Subcutaneous adipose tissue (tissue), 4 donors: Measurements from ENCODE around the gene EXTL2. TPM values are rescaled to one million over a fixed set of nuclear protein-coding genes. Genes with fewer than 3 reads are reported as not detected.

Source experiments
- CTCF ChIP-seq: fragments of 450-650 bp; IDR thresholded peaks from one replicate; pipeline ENCODE4 v1.5.1; 2016; ENCODE audit warnings: low read depth, mild to moderate bottlenecking, control low read depth, antibody characterized with exemption, moderate library complexity
- total RNA-seq, 4 donors: library from RNA; depleted of rRNA; stranded (reverse); fragments of >200 nt; gene quantifications; one replicate each; pipeline ENCODE4 v1.1.0, GENCODE V29; 2016

The EXTL2 gene
- total RNA-seq, 4 donors from 2014 or later = 10.2 to 16.0 (median 12.6) TPM

- TF ChIP-seq CTCF = no peak
Measured at GRCh38 chr1:100851726-100852125, 42.9 kb downstream of the EXTL2 start.

DNA sequence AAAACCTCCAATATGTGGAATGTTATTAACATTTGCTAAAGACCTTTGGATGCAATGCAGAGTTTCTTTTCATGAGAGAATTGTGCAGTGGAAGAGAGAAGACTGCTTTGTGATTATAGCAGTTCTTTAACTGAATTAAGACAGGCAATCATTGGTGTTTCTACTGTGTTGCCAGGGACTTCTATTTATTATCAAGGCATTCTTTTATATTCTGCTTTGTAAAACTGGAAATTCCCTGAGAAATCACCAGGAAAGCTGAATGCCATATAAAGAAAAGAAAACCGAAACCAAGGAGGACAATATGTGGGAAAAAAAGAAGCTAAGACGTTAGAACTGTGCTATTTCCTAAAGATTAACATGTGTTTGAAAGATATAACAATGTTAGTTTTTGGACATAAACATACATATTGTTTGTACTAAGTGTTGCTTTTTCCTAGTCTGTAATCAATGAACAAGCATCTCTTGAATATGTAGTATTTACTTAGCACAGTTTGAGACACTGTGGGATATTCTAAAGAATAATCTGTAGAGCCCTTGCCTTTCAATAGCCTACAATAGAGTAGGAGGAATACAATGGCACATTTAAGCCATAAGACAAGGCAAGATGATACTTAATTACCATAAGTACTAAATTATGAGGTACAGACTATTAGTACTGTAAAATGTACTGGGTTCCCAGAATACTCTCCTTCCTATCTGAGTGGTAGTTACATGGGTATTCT lies 47.1 kb downstream of the EXTL2 start:
- TF ChIP-seq CTCF = no peak

DNA sequence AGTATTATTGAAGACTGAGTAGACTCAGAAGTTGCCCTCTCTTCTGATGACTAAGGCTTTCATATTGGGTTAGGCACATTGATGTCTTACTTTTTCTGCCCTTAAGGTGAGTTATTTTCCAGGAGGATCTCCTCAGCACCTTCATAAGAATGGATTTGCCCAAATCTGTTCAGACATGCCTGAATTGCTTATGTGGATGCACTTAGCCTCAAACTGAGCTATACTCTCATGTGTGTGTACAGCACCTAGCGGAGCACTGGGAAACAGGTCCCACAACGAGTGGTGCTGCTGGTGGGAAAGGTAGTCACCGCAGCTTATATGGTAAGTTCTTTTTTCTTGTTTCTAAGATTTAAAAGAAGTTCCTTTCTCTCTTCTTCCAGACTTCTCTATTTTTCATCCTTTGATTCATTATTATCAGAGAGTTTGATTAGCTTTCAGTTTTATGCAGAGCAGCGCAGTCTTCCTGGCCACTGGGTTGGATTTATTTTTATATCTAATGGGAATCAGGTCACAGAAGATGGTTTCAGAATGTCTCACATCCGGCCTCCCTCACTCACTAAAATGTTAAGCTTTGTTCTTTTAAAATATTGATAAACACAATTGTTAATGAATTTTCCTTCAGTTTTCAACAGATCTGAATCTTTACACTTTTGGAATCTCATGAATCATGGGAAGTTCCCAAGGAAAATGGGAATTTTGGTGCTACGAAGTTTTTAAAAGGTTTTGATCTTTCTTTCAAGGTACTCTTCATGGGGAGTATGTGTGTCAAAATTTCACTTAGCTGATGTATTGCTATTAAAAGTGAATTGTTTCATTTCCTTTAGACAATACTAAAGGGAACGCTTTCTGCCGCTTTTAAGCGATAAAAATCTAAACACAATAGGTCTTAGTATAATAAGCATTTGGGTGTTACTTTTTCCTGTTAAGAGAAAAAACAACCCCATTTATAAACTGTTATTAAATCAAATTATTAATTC lies 58.5 kb downstream of the EXTL2 start:
- no peak for TF ChIP-seq CTCF

DNA sequence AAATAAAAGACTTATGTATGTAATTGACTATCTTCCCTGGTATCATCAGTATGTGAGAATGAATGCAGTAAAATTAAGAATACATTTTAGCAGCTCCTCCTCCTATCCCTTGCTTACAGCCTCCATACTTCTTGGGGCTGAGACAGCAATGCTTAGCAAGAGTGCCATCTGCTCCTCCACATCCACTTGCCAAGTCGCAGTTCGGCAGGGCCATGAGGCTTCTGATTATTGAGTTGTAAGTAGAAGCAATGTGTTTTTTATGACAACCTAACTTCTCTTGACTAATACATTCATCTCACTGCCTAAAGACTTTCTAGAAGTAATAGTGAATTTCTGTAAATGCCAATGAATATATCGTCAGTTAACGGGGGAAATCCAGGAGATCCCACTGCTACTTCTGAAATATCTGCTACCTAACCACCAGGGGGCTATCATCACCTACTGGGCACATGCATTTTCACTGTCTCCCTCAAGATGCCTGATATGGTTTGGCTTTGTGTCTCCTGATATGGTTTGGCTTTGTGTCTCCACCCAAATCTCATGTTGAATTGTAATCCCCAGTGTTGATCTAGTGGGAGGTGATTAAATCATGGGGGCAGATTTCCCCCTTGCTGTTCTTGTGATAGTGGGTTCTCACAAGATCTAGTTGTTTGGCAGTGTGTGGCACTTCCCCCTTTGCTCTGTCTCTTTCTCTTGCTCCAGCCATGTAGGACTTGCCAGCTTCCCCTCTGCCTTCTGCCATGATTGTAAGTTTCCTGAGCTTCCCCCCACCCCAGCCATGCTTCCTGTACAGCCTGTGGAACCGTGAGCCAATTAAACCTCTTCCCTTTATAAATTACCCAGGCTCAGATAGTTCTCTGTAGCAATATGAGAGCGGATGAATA lies 59.6 kb downstream of the EXTL2 start:
- TF ChIP-seq CTCF = no peak

- no peak for TF ChIP-seq CTCF
Measured at GRCh38 chr1:100832694-100833428, 61.8 kb downstream of the EXTL2 start.

Other genes with a start within 250 kb of the EXTL2 start
- 10 to 100 TPM in 3 of 4 donors, 1 to 10 TPM in 1; 8.8 to 25.3 (median 24.2) TPM for gene VCAM1, start 175.1 kb downstream of the EXTL2 start, total RNA-seq
- gene SLC30A7, start 1.2 kb upstream of the EXTL2 start, total RNA-seq = 10 to 100 TPM; 19.4 to 27.6 (median 26.4) TPM
- 10 to 100 TPM; 10.7 to 20.2 (median 16.2) TPM for gene DPH5, start 130.9 kb upstream of the EXTL2 start, total RNA-seq